LHCN-M2 (cell line): ENCODE measurements around the gene RFX8. TPM values are rescaled to one million over a fixed set of nuclear protein-coding genes. Genes with fewer than 3 reads are reported as not detected.
"Not testable (repeated sequence)": the region's sequence is repeated elsewhere in the genome, so short reads cannot be mapped to it uniquely, and the experiment has no call there.

Experiments
- DNase-seq: peaks from one replicate; pipeline ENCODE4 v3.0.0-alpha.2; 2012; ENCODE audit warnings: low read depth
- total RNA-seq: library from RNA; depleted of rRNA; stranded (reverse); fragments of >200 nt; gene quantifications from 2 replicates; pipeline ENCODE4 v1.2.3, GENCODE V29; 2014; rRNA removed

Gene RFX8
- total RNA-seq, 1 experiment from 2014 or later, result 33.4 TPM

DNA sequence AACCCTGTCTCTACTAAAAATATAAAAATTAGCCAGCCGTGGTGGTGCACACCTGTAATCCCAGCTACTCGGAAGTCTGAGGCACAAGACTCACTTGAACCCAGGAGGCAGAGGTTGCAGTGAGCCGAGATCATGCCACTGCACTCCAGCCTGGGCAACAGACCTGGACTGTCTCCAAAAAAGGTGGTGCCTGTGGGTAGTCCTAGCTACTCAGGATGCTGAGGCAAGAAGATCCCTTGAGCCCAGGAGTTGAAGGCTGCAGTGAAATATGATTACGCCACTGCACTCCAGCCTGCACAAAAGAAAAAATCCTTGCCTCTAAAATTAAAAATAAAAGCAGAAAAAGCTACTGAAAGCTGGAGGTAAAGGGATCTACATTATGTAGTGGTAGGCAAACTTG lies 122.3 kb downstream of the RFX8 start:
- DNase-seq, result not testable (repeated sequence)

DNA sequence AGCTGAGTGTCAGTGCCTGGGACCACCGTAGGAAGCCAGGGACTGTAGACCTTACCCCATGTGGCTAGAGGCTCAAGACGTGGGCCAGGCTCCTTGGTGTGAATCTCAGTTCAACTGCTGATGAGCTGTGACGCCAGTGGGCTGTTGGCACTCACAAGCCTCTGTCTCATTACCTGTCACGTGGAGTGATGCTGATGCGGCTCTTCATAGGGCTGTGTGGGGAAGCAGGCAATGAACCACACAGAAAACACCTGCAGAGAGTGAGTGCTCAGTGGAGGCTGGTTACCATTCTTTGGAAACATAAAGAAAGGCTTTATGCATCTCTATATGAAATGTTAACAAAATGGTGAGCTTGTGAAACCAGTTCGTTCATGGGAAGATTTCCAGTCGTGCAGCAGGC lies 123.7 kb downstream of the RFX8 start:
- DNase-seq, result no peak

DNA sequence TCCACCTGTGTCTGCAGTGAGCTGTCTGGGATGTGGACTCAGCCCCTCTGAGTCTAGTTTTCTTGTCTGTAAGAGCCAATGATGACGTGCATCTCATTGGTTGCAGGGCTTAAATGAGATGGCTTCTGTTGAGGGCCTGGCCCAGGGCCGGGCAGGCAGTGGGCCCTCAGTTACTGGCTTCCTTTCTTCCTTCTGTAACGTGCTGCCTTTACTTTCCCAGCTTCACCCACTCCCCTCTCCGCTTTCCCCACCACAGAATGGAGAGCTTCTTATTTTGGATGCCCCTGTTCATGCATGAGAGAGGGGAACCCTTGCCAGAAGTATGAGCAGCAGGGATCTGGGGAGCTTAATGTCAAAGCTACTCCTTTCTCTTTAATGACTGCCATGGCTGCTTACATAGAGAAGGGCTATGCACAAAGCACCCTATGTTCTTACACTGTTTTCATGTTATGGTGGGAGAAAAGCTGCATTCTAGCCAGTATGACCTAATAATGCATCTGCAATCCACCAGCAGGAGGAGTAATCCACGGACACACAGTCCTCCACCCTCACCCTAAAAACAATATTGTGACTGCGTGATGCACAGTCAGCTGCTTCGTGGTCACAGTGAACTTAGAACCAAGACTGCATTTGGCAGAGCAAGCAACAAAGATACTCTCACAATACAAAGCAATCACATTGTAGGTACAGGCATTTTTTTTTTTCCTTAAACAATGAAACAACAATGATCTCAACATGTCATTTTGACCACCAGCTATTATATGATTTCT lies 124.8 kb downstream of the RFX8 start:
- peak; percentile 81 for DNase-seq

DNA sequence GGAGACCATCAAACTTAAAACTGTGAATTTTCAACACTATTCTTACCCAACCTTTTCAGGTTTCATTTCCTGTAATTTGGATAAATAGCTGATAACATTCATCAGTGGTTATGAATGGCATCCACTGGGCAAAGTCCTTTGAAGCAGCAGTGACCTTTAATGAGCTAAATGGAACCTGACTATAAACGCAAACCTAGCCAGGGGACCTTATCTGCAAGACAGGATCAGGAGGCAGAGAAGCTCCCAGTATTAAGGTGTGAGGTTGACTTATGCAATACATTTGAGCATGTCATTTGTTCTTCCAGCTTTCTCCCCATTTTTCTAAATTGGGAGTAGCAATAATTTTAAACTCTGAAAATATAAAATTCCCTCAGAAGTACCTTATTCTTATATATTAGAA lies 126.0 kb downstream of the RFX8 start:
- DNase-seq, result no peak

Other genes starting within 250 kb of the RFX8 start
- gene CNOT11, start 222.2 kb downstream of the RFX8 start, total RNA-seq, result 46.9 and 53.1 TPM in 2 replicates
- gene RNF149, start 166.4 kb downstream of the RFX8 start, total RNA-seq, result 75.9 and 97.7 TPM in 2 replicates
- 1.8 and 2.4 TPM in 2 replicates for gene CREG2, start 87.6 kb downstream of the RFX8 start, total RNA-seq
- 215 and 252 TPM in 2 replicates for gene MAP4K4, start 222.6 kb upstream of the RFX8 start, total RNA-seq